ENCODE results near the gene FAM171A1.

- TF ChIP-seq CTCF (IDR thresholded peaks at IDR 0.05; ENCODE audit: low read length) (no peak), EZH2 (optimal IDR thresholded peaks at IDR 0.05; ENCODE audit: low read depth, low read length) (no peak)
Observed at GRCh38 chr10:15316145-15316544, 54.9 kb downstream of the FAM171A1 start.
